Thoracic aorta (tissue), 2 donors: ENCODE measurements around the gene RTP1. TPM values are rescaled to one million over a fixed set of nuclear protein-coding genes. Genes with fewer than 3 reads are reported as not detected.

Experiments
- ATAC-seq: fragments of 150-250 bp; one replicate; pipeline ENCODE4 v1.8.0; 2017; ENCODE audit warnings: low read depth; ENCODE audit not compliant: insufficient number of reproducible peaks, low FRiP score
- DNase-seq: peaks from one replicate; pipeline ENCODE4 v3.0.0-alpha.2; 2020; ENCODE audit warnings: low spot score
- H3K27ac ChIP-seq, 2 donors: fragments of 200-600 bp; sonication (generic); 1 replicate in 1 of 2; 2 replicates in 1 of 2; pipeline ENCODE4 v1.5.1; 2016; ENCODE audit warnings: mild to moderate bottlenecking in 2 of 2, moderate library complexity in 2 of 2
- H3K27me3 ChIP-seq: fragments of 200-600 bp; sonication (generic); replicated peaks from 2 replicates; pipeline ENCODE4 v1.6.0; 2016; ENCODE audit warnings: mild to moderate bottlenecking; ENCODE audit not compliant: insufficient read depth
- H3K36me3 ChIP-seq: fragments of 200-600 bp; sonication (generic); one replicate; pipeline ENCODE4 v1.5.1; 2016
- H3K4me1 ChIP-seq, 2 donors: fragments of 200-600 bp; sonication (generic); 1 replicate in 1 of 2; 2 replicates in 1 of 2; pipeline versions ENCODE4 v1.5.1 to v1.6.0; 2016; ENCODE audit warnings: low read depth in 2 of 2, mild to moderate bottlenecking in 1 of 2; ENCODE audit not compliant: control insufficient read depth in 1 of 2
- H3K4me3 ChIP-seq: fragments of 200-600 bp; sonication (generic); 2 replicates; pipeline ENCODE4 v1.5.1; 2016; ENCODE audit warnings: mild to moderate bottlenecking
- H3K9me3 ChIP-seq: fragments of 200-600 bp; sonication (generic); 2 replicates; pipeline ENCODE4 v1.5.1; 2016
- total RNA-seq, 2 donors: library from RNA; depleted of rRNA; stranded (reverse); fragments of >200 nt; gene quantifications; one replicate each; pipeline versions ENCODE4 v1.1.0 to v1.2.3, GENCODE V29; 2016
- TF ChIP-seq, protein P1 (sequence below): fragments of 200-600 bp; sonication (generic); IDR thresholded peaks from one replicate; pipeline ENCODE4 v1.5.1; 2019; ENCODE audit warnings: antibody characterized with exemption

RTP1 gene, protein sequence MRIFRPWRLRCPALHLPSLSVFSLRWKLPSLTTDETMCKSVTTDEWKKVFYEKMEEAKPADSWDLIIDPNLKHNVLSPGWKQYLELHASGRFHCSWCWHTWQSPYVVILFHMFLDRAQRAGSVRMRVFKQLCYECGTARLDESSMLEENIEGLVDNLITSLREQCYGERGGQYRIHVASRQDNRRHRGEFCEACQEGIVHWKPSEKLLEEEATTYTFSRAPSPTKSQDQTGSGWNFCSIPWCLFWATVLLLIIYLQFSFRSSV
- under 1 TPM in 1 of 2 donors, not detected in 1; 0.27 TPM for total RNA-seq

DNA sequence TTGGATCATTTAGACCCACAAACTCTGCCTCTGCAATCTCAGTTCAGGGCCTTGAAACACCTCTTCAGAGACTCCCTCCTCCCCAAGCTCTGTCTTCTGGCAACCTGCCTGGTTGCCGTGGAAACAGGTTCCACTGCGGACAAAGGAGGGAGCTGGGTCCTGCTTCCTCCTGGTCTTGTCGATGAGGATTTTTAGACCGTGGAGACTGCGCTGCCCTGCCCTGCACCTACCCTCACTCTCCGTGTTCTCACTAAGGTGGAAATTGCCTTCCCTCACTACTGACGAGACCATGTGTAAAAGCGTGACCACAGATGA, at the start of gene RTP1:
Gene RTP1, plus strand, starts transcription at position 152 of the 315 bp plus-strand sequence. Its CDS starts 30 bp downstream, at position 182.
- ATAC-seq, result no peak
- Histone ChIP-seq H3K4me1 (peaks cover 6 to 29% of the 10 kb centered on the region in 2 donors), H3K9me3 (no peaks in the 10 kb centered on the region), H3K27me3 (no peaks in the 10 kb centered on the region), H3K4me3 (no peak within 1 kb of the TSS), H3K27ac (no peak within 1 kb of the TSS), H3K36me3 (no peaks in the 10 kb centered on the region)
- no peak for DNase-seq
- TF ChIP-seq, protein P1, sequence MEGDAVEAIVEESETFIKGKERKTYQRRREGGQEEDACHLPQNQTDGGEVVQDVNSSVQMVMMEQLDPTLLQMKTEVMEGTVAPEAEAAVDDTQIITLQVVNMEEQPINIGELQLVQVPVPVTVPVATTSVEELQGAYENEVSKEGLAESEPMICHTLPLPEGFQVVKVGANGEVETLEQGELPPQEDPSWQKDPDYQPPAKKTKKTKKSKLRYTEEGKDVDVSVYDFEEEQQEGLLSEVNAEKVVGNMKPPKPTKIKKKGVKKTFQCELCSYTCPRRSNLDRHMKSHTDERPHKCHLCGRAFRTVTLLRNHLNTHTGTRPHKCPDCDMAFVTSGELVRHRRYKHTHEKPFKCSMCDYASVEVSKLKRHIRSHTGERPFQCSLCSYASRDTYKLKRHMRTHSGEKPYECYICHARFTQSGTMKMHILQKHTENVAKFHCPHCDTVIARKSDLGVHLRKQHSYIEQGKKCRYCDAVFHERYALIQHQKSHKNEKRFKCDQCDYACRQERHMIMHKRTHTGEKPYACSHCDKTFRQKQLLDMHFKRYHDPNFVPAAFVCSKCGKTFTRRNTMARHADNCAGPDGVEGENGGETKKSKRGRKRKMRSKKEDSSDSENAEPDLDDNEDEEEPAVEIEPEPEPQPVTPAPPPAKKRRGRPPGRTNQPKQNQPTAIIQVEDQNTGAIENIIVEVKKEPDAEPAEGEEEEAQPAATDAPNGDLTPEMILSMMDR, result no peak

DNA sequence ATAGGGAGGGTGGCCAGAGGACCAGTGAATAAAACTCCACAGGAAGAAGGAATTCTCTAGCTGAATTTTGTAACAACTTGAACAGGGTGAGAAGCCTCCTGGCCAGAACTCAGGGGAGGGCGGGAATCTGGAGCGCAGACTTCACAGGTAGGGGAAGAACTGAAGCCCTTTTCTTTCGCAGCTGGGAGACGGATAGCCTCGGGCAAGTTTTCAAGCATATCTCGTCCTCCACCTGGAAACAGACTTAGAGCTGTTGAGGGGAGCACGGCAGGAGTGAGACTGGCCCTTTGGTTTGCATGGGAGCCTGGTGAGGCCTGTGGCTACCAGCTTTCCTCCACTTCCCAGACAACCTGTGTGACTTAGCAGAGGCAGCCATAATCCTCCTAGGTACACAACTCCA, 47.1 kb upstream of the RTP1 start:
- no peaks in the 10 kb centered on the region for H3K27me3 ChIP-seq
- no peaks in the 10 kb centered on the region for H3K36me3 ChIP-seq
- ATAC-seq (no peak), DNase-seq (no peak)
- TF ChIP-seq, protein P1, result no peak
- no peak overlapping the region for H3K27ac ChIP-seq
- no peaks in the 10 kb centered on the region for H3K9me3 ChIP-seq
- no peak overlapping the region for H3K4me3 ChIP-seq
- no peaks in the 10 kb centered on the region for H3K4me1 ChIP-seq

DNA sequence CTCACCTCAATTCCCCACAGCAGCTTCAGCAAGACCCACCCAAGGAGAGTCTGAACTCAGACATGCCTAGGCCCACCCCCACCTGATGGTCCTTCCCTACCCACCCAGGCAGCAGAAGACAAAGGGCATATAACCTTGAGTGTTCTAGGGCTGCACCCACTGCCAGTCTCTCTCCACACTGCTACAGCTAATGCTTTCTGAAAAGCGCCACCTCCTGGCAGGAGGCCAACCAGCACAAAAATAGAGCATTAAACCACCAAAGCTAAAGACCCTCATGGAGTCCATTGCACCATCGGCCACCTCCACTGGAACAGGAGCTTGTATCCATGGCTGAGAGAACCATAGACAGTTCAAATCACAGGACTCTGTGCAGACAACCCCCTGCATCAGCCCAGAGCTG, 46.7 kb upstream of the RTP1 start:
- H3K27ac ChIP-seq, result no peak overlapping the region
- TF ChIP-seq, protein P1, result no peak
- no peaks in the 10 kb centered on the region for H3K9me3 ChIP-seq
- H3K36me3 ChIP-seq, result no peaks in the 10 kb centered on the region
- H3K27me3 ChIP-seq, result no peaks in the 10 kb centered on the region
- no peak overlapping the region for H3K4me3 ChIP-seq
- no peaks in the 10 kb centered on the region for H3K4me1 ChIP-seq
- no peak for DNase-seq
- ATAC-seq, result no peak

DNA sequence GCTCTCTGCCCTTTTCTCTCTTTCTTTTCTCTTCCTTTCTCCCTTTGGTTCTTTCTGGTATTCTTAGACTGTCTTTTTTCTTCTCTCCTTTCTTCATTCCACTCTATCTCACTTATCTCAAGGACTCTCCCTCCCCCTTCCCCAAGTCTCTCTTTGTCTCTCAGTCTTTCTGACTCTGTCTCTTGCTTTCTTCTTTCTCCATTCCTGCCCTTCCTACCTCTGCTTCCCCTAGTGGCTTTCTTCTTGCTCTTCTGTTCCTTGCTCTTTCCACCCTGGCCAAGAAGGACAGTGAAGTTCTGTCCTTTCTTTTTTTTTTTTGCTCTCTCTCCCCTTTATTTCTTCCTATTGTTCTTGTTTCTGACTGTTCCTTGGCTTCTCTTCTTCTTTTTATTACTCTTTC, 35.7 kb upstream of the RTP1 start:
- no peaks in the 10 kb centered on the region for H3K36me3 ChIP-seq
- H3K4me1 ChIP-seq, result peaks cover 0 to 9% of the 10 kb centered on the region in 2 donors
- ATAC-seq (no peak), DNase-seq (no peak)
- TF ChIP-seq, protein P1, result no peak
- no peak overlapping the region for H3K27ac ChIP-seq
- no peaks in the 10 kb centered on the region for H3K27me3 ChIP-seq
- H3K9me3 ChIP-seq, result no peaks in the 10 kb centered on the region
- no peak overlapping the region for H3K4me3 ChIP-seq

DNA sequence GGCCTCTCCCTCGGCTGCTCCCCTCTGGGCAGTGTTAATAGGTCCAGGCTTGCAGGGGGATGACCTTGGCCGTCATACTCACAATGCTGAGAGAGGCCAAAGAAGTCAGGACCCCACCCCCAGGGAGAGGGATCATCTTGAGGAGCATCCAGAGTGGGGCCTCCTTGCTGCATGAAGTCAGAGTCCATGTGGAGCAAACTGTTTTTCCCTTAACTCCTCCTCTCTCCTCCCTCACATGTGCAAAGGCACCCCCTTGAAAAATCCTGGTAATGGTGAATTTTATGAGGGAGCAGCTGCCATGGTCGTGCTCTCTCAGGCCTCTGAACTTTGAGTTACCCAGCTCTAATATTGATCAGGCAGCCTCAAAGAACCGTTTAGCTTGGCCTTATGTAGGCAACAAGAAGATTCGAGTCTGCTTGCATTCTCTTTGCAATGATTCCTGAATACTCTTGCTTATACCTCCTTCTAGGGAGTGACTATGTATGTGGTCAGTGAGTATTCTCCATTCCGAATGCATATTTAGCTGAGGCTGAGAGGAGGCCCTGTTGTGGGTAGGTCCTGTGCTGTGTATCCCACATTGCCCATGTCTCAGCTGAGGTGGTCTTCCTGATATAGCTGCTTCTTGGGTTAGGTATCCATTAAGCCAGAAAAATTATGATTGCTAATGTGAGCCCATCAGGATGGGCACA, 34.9 kb upstream of the RTP1 start:
- no peaks in the 10 kb centered on the region for H3K9me3 ChIP-seq
- H3K27ac ChIP-seq, result no peak overlapping the region
- no peaks in the 10 kb centered on the region for H3K27me3 ChIP-seq
- H3K4me3 ChIP-seq, result no peak overlapping the region
- H3K4me1 ChIP-seq, result peaks cover 0 to 13% of the 10 kb centered on the region in 2 donors
- TF ChIP-seq, protein P1, result no peak
- no peak for DNase-seq
- no peak for ATAC-seq
- H3K36me3 ChIP-seq, result no peaks in the 10 kb centered on the region
